HepG2 (cell line): ENCODE data around the gene TSSK3. TPM values are rescaled to one million over a fixed set of nuclear protein-coding genes. Genes with fewer than 3 reads are reported as not detected.
A peak's percentile ranks its signal among the peaks of the same experiment; 100 is the strongest.

ENCODE experiments used
- FIP1L1 ChIP-seq: fragments of 200-400 bp; formaldehyde crosslinking; IDR thresholded peaks from 2 replicates; pipeline ENCODE4 v1.6.1; 2018; ENCODE audit warnings: low read depth, mild to moderate bottlenecking, low read length, moderate library complexity, borderline replicate concordance; ENCODE audit not compliant: insufficient read depth
- HNRNPLL ChIP-seq: fragments of 200-400 bp; formaldehyde crosslinking; IDR thresholded peaks from 2 replicates; pipeline ENCODE4 v1.6.1; 2017; ENCODE audit warnings: mild to moderate bottlenecking, low read depth, low read length; ENCODE audit not compliant: poor library complexity, severe bottlenecking
- HOXA9 ChIP-seq: sonication (generic); formaldehyde crosslinking; IDR thresholded peaks from 2 replicates; pipeline ENCODE4 v1.8.1; 2022; ENCODE audit warnings: missing genetic modification reagents, mild to moderate bottlenecking, moderate library complexity, borderline replicate concordance
- JARID2 ChIP-seq: sonication (generic); formaldehyde crosslinking; IDR thresholded peaks from 2 replicates; pipeline ENCODE4 v1.8.1; 2023; ENCODE audit warnings: missing genetic modification reagents, inconsistent platforms; ENCODE audit not compliant: insufficient replicate concordance
- KAT8 ChIP-seq: IDR thresholded peaks from 2 replicates; pipeline ENCODE4 v1.6.1; 2016; ENCODE audit warnings: missing genetic modification reagents, missing compliant biosample characterization
- KLF15 ChIP-seq: sonication (generic); formaldehyde crosslinking; IDR thresholded peaks from 2 replicates; pipeline ENCODE4 v1.8.1; 2023; ENCODE audit warnings: borderline replicate concordance, mild to moderate bottlenecking, inconsistent platforms, missing genetic modification reagents, mixed read lengths
- MTERF4 ChIP-seq: sonication (generic); formaldehyde crosslinking; IDR thresholded peaks from 2 replicates; pipeline ENCODE4 v1.8.0; 2023; ENCODE audit warnings: mild to moderate bottlenecking, missing genetic modification reagents
- NR2F1 ChIP-seq, 2 experiments: fragments of 450-650 bp in 1 of 2; formaldehyde crosslinking in 1 of 2; IDR thresholded peaks; 2 replicates each; pipeline versions ENCODE4 v1.5.0 to v1.6.1; 2016 to 2020; ENCODE audit warnings: mild to moderate bottlenecking in 1 of 2, missing compliant biosample characterization in 1 of 2, missing genetic modification reagents in 1 of 2, moderate library complexity in 1 of 2
- XBP1 ChIP-seq: sonication (generic); formaldehyde crosslinking; IDR thresholded peaks from 2 replicates; pipeline ENCODE4 v1.5.0; 2020; ENCODE audit warnings: missing genetic modification reagents
- ZBTB20 ChIP-seq: sonication (generic); formaldehyde crosslinking; IDR thresholded peaks from 2 replicates; pipeline ENCODE4 v1.8.1; 2023; ENCODE audit warnings: missing genetic modification reagents, low read depth, mild to moderate bottlenecking, borderline replicate concordance
- ZC3H4 ChIP-seq: sonication (generic); formaldehyde crosslinking; IDR thresholded peaks from 2 replicates; pipeline ENCODE4 v1.4.0; 2020; ENCODE audit warnings: missing genetic modification reagents, borderline replicate concordance
- ZNF205 ChIP-seq: IDR thresholded peaks from 2 replicates; pipeline ENCODE4 v1.6.1; 2018; ENCODE audit warnings: missing biosample characterization, missing genetic modification reagents
- ZNF547 ChIP-seq: sonication (generic); formaldehyde crosslinking; IDR thresholded peaks from 2 replicates; pipeline ENCODE4 v1.5.1; 2020; ENCODE audit warnings: mild to moderate bottlenecking, missing genetic modification reagents
- ZNF605 ChIP-seq: sonication (generic); formaldehyde crosslinking; IDR thresholded peaks from 2 replicates; pipeline ENCODE4 v1.8.0; 2022; ENCODE audit warnings: mild to moderate bottlenecking, missing genetic modification reagents
- ZNF670 ChIP-seq: sonication (generic); formaldehyde crosslinking; IDR thresholded peaks from 2 replicates; pipeline ENCODE4 v1.8.0; 2022; ENCODE audit warnings: mild to moderate bottlenecking, missing genetic modification reagents, borderline replicate concordance
- ZNF775 ChIP-seq: sonication (generic); formaldehyde crosslinking; IDR thresholded peaks from 2 replicates; pipeline ENCODE4 v1.4.0; 2020; ENCODE audit warnings: missing genetic modification reagents, mild to moderate bottlenecking, moderate library complexity, borderline replicate concordance
- polyA plus RNA-seq, 8 experiments: library from polyadenylated mRNA; depleted of rRNA in 3 of 8; stranded (reverse) in 7 of 8; unstranded in 1 of 8; fragments of >200 nt; fragmentation: Illumina TruSeq in 4 of 8; extraction: Trizol in 4 of 8; gene quantifications; 2 replicates each; pipeline versions ENCODE4 v1.2.1 to v1.2.3, GENCODE V29; 2011 to 2016; ENCODE audit warnings: low read depth in 4 of 8, missing spikeins in 1 of 8, mixed read lengths in 1 of 8; ENCODE audit not compliant: insufficient read depth in 1 of 8
- total RNA-seq, 5 experiments: library from RNA; depleted of rRNA; stranded (reverse); fragments of >200 nt; fragmentation: Illumina TruSeq; extraction: Trizol; gene quantifications; 2 replicates each; pipeline ENCODE4 v1.2.3, GENCODE V29; 2016; ENCODE audit warnings: low read depth in 1 of 5
- TF ChIP-seq, protein P1 (sequence below): sonication (generic); formaldehyde crosslinking; IDR thresholded peaks from 2 replicates; pipeline ENCODE4 v1.8.0; 2022; ENCODE audit warnings: missing genetic modification reagents, mild to moderate bottlenecking, inconsistent platforms, borderline replicate concordance
- TF ChIP-seq, protein P2 (sequence below): sonication (generic); formaldehyde crosslinking; IDR thresholded peaks from 2 replicates; pipeline ENCODE4 v1.4.0; 2020; ENCODE audit warnings: missing genetic modification reagents
- TF ChIP-seq, protein P3 (sequence below), 2 experiments: fragments of 450-650 bp in 1 of 2; sonication (generic) in 1 of 2; formaldehyde crosslinking; IDR thresholded peaks; 2 replicates each; pipeline versions ENCODE4 v1.5.0 to v1.8.0; 2020 to 2022; ENCODE audit warnings: mild to moderate bottlenecking in 1 of 2, missing genetic modification reagents in 1 of 2
- TF ChIP-seq, protein P4 (sequence below), 2 experiments: IDR thresholded peaks; 2 replicates each; pipeline ENCODE4 v1.6.1; 2011 to 2012; ENCODE audit warnings: low read length in 2 of 2, borderline replicate concordance in 1 of 2, low read depth in 1 of 2, mild to moderate bottlenecking in 1 of 2, moderate library complexity in 1 of 2

TSSK3 gene
- total and polyA plus RNA-seq, 2 of the 13 experiments (the other 11 are each of a cell fraction or from before 2014, with no cell fraction given), result 1.0 to 1.1 TPM

GRCh38 chr1:32352239-32352745 is 10.0 kb upstream of the TSSK3 start (continued):
- TF ChIP-seq JARID2 (CRISPR knock-in tag) (no peak), ZNF605 (CRISPR knock-in tag) (0 out of 2 replicates have a peak, but pooled peaks have one; percentile 66), NR2F1 (CRISPR knock-in tag; IDR thresholded peaks at IDR 0.05) (peak in 1 of 2 experiments; percentile 70; a peak in 1 of 4 replicates), MTERF4 (CRISPR knock-in tag) (no peak), ZNF670 (CRISPR knock-in tag) (0 out of 2 replicates have a peak, but pooled peaks have one; percentile 33), XBP1 (CRISPR knock-in tag) (no peak), HOXA9 (CRISPR knock-in tag) (no peak), ZNF205 (CRISPR knock-in tag) (no peak), FIP1L1 (no peak), ZBTB20 (CRISPR knock-in tag) (peak; percentile 35; the same call in 1 of the 2 replicates), HNRNPLL (no peak), ZNF547 (CRISPR knock-in tag) (no peak), ZC3H4 (0 out of 2 replicates have a peak, but pooled peaks have one; percentile 1), KLF15 (CRISPR knock-in tag) (no peak), ZNF775 (CRISPR knock-in tag) (no peak), KAT8 (CRISPR knock-in tag) (no peak)
- TF ChIP-seq, protein P1, sequence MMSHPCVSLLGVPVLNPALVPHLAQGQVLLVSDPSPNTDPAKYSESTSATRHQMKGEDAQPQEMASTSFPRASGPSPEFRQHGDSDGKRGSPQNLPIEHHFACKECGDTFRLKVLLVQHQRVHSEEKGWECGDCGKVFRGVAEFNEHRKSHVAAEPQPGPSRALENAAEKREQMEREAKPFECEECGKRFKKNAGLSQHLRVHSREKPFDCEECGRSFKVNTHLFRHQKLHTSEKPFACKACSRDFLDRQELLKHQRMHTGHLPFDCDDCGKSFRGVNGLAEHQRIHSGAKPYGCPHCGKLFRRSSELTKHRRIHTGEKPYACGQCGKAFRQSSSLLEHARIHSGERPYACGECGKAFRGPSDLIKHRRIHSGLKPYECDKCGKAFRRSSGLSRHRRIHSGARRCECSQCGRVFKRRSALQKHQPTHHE (CRISPR knock-in tag), result no peak
- TF ChIP-seq, protein P2, sequence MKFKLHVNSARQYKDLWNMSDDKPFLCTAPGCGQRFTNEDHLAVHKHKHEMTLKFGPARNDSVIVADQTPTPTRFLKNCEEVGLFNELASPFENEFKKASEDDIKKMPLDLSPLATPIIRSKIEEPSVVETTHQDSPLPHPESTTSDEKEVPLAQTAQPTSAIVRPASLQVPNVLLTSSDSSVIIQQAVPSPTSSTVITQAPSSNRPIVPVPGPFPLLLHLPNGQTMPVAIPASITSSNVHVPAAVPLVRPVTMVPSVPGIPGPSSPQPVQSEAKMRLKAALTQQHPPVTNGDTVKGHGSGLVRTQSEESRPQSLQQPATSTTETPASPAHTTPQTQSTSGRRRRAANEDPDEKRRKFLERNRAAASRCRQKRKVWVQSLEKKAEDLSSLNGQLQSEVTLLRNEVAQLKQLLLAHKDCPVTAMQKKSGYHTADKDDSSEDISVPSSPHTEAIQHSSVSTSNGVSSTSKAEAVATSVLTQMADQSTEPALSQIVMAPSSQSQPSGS, result 0 out of 2 replicates have a peak, but pooled peaks have one; percentile 2
- TF ChIP-seq, protein P3, sequence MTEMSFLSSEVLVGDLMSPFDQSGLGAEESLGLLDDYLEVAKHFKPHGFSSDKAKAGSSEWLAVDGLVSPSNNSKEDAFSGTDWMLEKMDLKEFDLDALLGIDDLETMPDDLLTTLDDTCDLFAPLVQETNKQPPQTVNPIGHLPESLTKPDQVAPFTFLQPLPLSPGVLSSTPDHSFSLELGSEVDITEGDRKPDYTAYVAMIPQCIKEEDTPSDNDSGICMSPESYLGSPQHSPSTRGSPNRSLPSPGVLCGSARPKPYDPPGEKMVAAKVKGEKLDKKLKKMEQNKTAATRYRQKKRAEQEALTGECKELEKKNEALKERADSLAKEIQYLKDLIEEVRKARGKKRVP (CRISPR knock-in tag; IDR thresholded peaks at IDR 0.05), result 0 out of 4 replicates have a peak, but pooled peaks of 1 of the 2 experiments have one; percentile 4
- TF ChIP-seq, protein P4, sequence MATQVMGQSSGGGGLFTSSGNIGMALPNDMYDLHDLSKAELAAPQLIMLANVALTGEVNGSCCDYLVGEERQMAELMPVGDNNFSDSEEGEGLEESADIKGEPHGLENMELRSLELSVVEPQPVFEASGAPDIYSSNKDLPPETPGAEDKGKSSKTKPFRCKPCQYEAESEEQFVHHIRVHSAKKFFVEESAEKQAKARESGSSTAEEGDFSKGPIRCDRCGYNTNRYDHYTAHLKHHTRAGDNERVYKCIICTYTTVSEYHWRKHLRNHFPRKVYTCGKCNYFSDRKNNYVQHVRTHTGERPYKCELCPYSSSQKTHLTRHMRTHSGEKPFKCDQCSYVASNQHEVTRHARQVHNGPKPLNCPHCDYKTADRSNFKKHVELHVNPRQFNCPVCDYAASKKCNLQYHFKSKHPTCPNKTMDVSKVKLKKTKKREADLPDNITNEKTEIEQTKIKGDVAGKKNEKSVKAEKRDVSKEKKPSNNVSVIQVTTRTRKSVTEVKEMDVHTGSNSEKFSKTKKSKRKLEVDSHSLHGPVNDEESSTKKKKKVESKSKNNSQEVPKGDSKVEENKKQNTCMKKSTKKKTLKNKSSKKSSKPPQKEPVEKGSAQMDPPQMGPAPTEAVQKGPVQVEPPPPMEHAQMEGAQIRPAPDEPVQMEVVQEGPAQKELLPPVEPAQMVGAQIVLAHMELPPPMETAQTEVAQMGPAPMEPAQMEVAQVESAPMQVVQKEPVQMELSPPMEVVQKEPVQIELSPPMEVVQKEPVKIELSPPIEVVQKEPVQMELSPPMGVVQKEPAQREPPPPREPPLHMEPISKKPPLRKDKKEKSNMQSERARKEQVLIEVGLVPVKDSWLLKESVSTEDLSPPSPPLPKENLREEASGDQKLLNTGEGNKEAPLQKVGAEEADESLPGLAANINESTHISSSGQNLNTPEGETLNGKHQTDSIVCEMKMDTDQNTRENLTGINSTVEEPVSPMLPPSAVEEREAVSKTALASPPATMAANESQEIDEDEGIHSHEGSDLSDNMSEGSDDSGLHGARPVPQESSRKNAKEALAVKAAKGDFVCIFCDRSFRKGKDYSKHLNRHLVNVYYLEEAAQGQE (IDR thresholded peaks at IDR 0.05; ENCODE audit: borderline replicate concordance in 1 of 2, low read depth in 1 of 2, low read length in 2 of 2), result no peak
